WI38 (cell line): Measurements from ENCODE around the gene CS.

ENCODE experiments used
- H3K4me3 ChIP-seq: 2 replicates; pipeline ENCODE4 v1.5.1; 2011; ENCODE audit warnings: low read depth, mild to moderate bottlenecking, control low read depth, low read length
- CTCF ChIP-seq: IDR thresholded peaks from 2 replicates; pipeline ENCODE4 v1.5.1; 2012; ENCODE audit warnings: low read depth, mild to moderate bottlenecking, control low read depth, low read length

CS gene

DNA sequence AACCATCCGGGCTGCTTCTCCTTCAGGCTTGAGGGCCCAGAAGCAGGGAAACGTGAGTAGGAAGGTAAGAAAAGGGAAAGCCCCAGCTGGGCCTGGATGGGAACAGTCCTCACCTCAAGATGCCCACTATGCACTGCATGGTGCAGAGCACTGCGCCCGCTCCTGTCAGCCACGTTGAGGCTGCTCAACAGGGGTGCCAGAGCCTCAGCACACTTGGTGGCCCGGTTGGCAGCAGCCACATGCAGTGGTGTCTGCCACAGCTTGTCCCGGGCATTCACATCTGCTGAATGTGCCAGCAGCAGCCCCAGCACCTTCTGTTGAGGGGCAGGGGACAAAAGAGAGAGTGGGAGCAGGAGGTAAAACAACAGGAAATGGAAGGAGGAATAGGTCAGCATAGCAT is 44.5 kb downstream of the CS start:
- TF ChIP-seq CTCF: no peak
- no peak overlapping the region for H3K4me3 ChIP-seq

DNA sequence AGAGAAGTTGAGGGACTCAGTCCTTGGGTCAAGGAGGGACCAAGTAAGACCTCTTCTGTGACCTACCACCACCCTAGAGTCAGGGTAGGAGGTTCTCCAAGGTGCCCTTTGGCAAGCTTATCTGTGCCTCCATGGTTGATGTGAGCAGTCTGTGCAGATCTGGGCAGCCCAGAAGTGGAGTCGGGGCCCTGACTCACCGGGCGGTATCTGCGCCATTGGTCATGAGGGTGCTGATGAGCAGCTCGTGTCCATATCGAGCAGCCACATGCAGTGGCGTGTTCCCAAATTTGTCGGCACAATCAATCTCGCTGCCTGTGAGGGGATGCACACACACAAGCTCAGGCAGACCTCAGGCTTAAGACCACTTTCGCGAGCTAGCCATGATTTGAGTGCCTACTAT is 47.0 kb downstream of the CS start:
- TF ChIP-seq CTCF: no peak
- no peak overlapping the region for H3K4me3 ChIP-seq

GRCh38 chr12:56252649-56253048 is 47.5 kb downstream of the CS start:
- no peak overlapping the region for H3K4me3 ChIP-seq
- TF ChIP-seq CTCF: no peak

DNA sequence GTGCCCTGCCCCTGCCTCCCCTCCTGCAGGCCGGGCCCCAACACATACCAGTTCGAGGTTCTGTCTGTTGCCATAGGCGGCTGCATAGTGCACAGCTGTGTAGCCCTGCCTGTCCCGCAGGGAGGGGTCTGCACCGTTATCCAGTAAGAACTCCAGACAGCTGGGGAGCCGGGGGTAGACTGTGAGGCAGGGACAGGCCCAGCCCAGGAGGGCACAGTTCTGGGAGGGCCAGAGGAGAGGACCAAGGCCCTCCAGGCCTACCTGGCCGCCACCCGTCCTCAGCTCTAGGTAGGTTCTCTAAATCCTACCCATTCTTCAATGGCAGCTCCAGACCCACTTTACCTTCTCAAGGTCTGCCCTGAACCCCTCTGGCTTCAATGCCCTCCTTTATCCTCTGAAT is 51.4 kb downstream of the CS start:
- TF ChIP-seq CTCF: no peak
- no peak overlapping the region for H3K4me3 ChIP-seq

DNA sequence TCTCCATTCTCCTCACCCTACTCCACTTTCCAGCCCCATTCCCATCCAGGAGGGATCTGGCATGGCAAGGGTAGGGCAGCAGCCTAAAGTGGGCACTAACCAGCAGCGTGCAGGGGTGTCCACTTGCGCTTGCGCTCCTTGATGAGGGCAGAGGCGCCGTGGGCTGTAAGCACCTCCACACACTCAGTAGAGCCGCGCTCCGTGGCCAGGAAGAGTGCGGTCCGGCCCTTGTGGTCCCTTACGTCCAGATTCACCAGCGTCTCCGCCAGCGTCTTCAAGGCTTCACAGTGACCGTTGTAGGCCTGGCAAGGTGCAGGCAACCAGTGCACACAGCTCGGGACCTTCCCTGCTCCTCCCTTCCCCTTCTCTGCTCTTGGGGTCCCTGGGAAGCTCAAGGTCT is 52.2 kb downstream of the CS start:
- no peak for TF ChIP-seq CTCF
- no peak overlapping the region for H3K4me3 ChIP-seq

DNA sequence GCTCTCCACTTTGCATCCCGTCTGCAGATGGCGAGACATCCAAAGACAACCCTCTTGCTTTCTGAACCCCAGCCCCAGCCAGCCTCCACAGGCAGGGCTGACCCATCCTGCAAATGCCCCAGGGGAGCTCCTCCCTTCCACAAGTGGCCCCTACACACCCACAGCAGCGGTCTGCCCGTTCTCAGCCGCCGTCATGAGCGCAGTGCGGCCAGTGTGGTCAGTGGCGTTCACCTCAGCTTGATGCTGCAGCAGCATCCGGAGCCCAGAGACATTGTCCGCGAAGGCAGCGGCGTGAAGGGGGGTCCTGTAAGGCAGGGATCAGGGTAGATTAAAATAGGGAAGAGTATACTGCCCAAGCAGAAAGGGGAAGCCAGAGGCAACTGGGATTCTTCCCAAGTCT is 55.6 kb downstream of the CS start:
- TF ChIP-seq CTCF: no peak
- no peak overlapping the region for H3K4me3 ChIP-seq

DNA sequence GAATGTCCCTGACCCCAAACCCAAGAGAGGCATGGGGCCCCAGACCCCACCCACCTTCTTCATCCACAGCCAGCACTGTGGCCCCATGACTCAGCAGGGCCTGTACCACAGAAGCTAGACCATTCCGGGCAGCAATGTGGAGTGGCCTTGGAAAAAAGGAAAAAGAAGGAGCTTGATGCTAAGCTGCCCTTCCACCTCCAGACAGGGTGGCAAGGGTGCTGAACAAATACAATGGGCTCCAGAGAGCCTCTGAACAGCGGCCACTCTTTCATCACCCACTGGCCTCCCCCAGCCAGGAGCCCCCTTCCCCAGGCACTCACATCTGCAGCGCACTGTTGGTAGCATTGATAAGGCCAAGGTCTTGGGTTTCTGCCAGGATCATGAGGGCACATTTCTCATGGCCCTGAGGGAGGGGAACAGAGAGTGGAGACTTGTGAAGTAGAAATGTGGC is 56.4 kb downstream of the CS start:
- TF ChIP-seq CTCF: no peak
- H3K4me3 ChIP-seq: no peak overlapping the region
